HG02798 (cell line): Measurements from ENCODE around the gene GSTA5.
"Not testable (repeated sequence)": the region's sequence is repeated elsewhere in the genome, so short reads cannot be mapped to it uniquely, and the experiment has no call there.

ENCODE experiments used
- ATAC-seq: cut with Tn5 transposase; IDR thresholded peaks from one replicate; pipeline ENCODE4 v1.9.1; 2021; ENCODE audit warnings: mild to moderate bottlenecking; ENCODE audit not compliant: unreplicated experiment, poor library complexity

The GSTA5 gene

GRCh38 chr6:52840763-52841585 lies at the start of gene GSTA5:
Gene GSTA5 (minus strand): TSS chr6:52840813.
- no peak for ATAC-seq

- ATAC-seq: no peak
These were observed 49.4 kb upstream of the GSTA5 start for GRCh38 chr6:52890018-52890417.

GRCh38 chr6:52887910-52888524 lies 47.4 kb upstream of the GSTA5 start:
- no peak for ATAC-seq

- ATAC-seq: peak; percentile 100
These were observed 41.6 kb upstream of the GSTA5 start for GRCh38 chr6:52881996-52882841.

GRCh38 chr6:52881662-52881995 lies 41.0 kb upstream of the GSTA5 start:
- no peak for ATAC-seq

- no peak for ATAC-seq
These were observed 37.2 kb upstream of the GSTA5 start for GRCh38 chr6:52877786-52878185.

GRCh38 chr6:52877168-52877567 lies 36.6 kb upstream of the GSTA5 start:
- ATAC-seq: no peak

GRCh38 chr6:52876056-52876787 lies 35.6 kb upstream of the GSTA5 start:
- no peak for ATAC-seq

GRCh38 chr6:52872031-52872430 lies 31.4 kb upstream of the GSTA5 start:
- ATAC-seq: no peak

- ATAC-seq: no peak
These were observed 31.0 kb upstream of the GSTA5 start for GRCh38 chr6:52871621-52872020.

- not testable (repeated sequence) for ATAC-seq
These were observed 29.9 kb upstream of the GSTA5 start for GRCh38 chr6:52870335-52871091.

- ATAC-seq: not testable (repeated sequence)
These were observed 28.3 kb upstream of the GSTA5 start for GRCh38 chr6:52868899-52869298.

GRCh38 chr6:52868240-52868639 lies 27.6 kb upstream of the GSTA5 start:
- no peak for ATAC-seq

- ATAC-seq: not testable (repeated sequence)
These were observed 20.5 kb upstream of the GSTA5 start for GRCh38 chr6:52861151-52861550.

GRCh38 chr6:52858416-52858815 lies 17.8 kb upstream of the GSTA5 start:
- ATAC-seq: no peak

GRCh38 chr6:52856137-52856536 lies 15.5 kb upstream of the GSTA5 start:
- not testable (repeated sequence) for ATAC-seq

GRCh38 chr6:52849137-52849536 lies 8.5 kb upstream of the GSTA5 start:
- no peak for ATAC-seq

GRCh38 chr6:52846002-52846401 lies 5.4 kb upstream of the GSTA5 start:
- no peak for ATAC-seq

GRCh38 chr6:52843605-52844004 lies 3.0 kb upstream of the GSTA5 start:
- no peak for ATAC-seq
